H9 (cell line): ENCODE measurements around the gene SEC23IP. TPM values are rescaled to one million over a fixed set of nuclear protein-coding genes. Genes with fewer than 3 reads are reported as not detected.

ENCODE experiments used
- DNase-seq: peaks from one replicate; pipeline ENCODE4 v3.0.0-alpha.2; 2017
- H2AFZ ChIP-seq: one replicate; pipeline ENCODE4 v1.6.1; 2013; ENCODE audit warnings: mild to moderate bottlenecking, low read length, control low read depth, moderate library complexity
- H2AK5ac ChIP-seq: 2 replicates; pipeline ENCODE4 v1.6.1; 2013; ENCODE audit warnings: low read length, control low read depth, mixed read lengths; ENCODE audit not compliant: insufficient read length
- H2BK120ac ChIP-seq: one replicate; pipeline ENCODE4 v1.6.1; 2013; ENCODE audit warnings: low read depth, mild to moderate bottlenecking, low read length, control low read depth, inconsistent platforms; ENCODE audit not compliant: poor library complexity, severe bottlenecking
- H2BK12ac ChIP-seq: 2 replicates; pipeline ENCODE4 v1.6.1; 2013; ENCODE audit warnings: low read length, control low read depth, mixed read lengths, low read depth; ENCODE audit not compliant: insufficient read length
- H2BK15ac ChIP-seq: 2 replicates; pipeline ENCODE4 v1.6.1; 2013; ENCODE audit warnings: low read depth, low read length, control low read depth
- H2BK20ac ChIP-seq: one replicate; pipeline ENCODE4 v1.6.1; 2013; ENCODE audit warnings: low read depth, mild to moderate bottlenecking, low read length, control low read depth, inconsistent platforms; ENCODE audit not compliant: poor library complexity, severe bottlenecking
- H2BK5ac ChIP-seq: 2 replicates; pipeline ENCODE4 v1.6.1; 2013; ENCODE audit warnings: low read length, control low read depth, mixed read lengths; ENCODE audit not compliant: insufficient read length
- H3K14ac ChIP-seq: 2 replicates; pipeline ENCODE4 v1.6.1; 2013; ENCODE audit warnings: low read length, control low read depth; ENCODE audit not compliant: insufficient read depth
- H3K18ac ChIP-seq: 2 replicates; pipeline ENCODE4 v1.6.1; 2013; ENCODE audit warnings: low read depth, mild to moderate bottlenecking, mixed read lengths, low read length, control low read depth; ENCODE audit not compliant: insufficient read length
- H3K23ac ChIP-seq: 2 replicates; pipeline ENCODE4 v1.6.1; 2013; ENCODE audit warnings: low read length, control low read depth, mixed read lengths, low read depth; ENCODE audit not compliant: insufficient read length
- H3K23me2 ChIP-seq: 2 replicates; pipeline ENCODE4 v1.6.1; 2013; ENCODE audit warnings: low read depth, mild to moderate bottlenecking, mixed read lengths, low read length, control low read depth; ENCODE audit not compliant: insufficient read length, poor library complexity, severe bottlenecking
- H3K27ac ChIP-seq: 2 replicates; pipeline ENCODE4 v1.5.1; 2013; ENCODE audit warnings: low read length, control low read depth, mixed read lengths, low read depth; ENCODE audit not compliant: insufficient read length
- H3K27me3 ChIP-seq: 2 replicates; pipeline ENCODE4 v1.6.1; 2013; ENCODE audit warnings: low read length, control low read depth, inconsistent platforms; ENCODE audit not compliant: insufficient read depth
- H3K4ac ChIP-seq: 2 replicates; pipeline ENCODE4 v1.6.1; 2013; ENCODE audit warnings: low read depth, mild to moderate bottlenecking, control low read depth, inconsistent platforms, low read length, moderate library complexity
- H3K4me1 ChIP-seq: 2 replicates; pipeline ENCODE4 v1.6.1; 2013; ENCODE audit warnings: low read length, control low read depth, inconsistent platforms; ENCODE audit not compliant: insufficient read depth
- H3K4me2 ChIP-seq: 2 replicates; pipeline ENCODE4 v1.6.1; 2013; ENCODE audit warnings: low read length, control low read depth, mixed read lengths; ENCODE audit not compliant: insufficient read length, insufficient read depth
- H3K56ac ChIP-seq: 2 replicates; pipeline ENCODE4 v1.6.1; 2013; ENCODE audit warnings: low read depth, mild to moderate bottlenecking, mixed read lengths, low read length, control low read depth; ENCODE audit not compliant: insufficient read length
- H3K79me1 ChIP-seq: 2 replicates; pipeline ENCODE4 v1.6.1; 2013; ENCODE audit warnings: low read depth, mild to moderate bottlenecking, moderate library complexity, low read length, control low read depth, inconsistent platforms; ENCODE audit not compliant: insufficient read depth, poor library complexity, severe bottlenecking
- H3K79me2 ChIP-seq: 2 replicates; pipeline ENCODE4 v1.6.1; 2013; ENCODE audit warnings: low read length, control low read depth, inconsistent platforms; ENCODE audit not compliant: insufficient read depth
- H3K9ac ChIP-seq: 2 replicates; pipeline ENCODE4 v1.6.1; 2013; ENCODE audit warnings: low read length, control low read depth, mixed read lengths; ENCODE audit not compliant: insufficient read length; ENCODE audit errors: extremely low read depth
- H3K9me3 ChIP-seq: one replicate; pipeline ENCODE4 v1.6.1; 2013; ENCODE audit warnings: low read depth, low read length, inconsistent platforms; ENCODE audit not compliant: control insufficient read depth
- H3T11ph ChIP-seq: one replicate; pipeline ENCODE4 v1.6.1; 2013; ENCODE audit warnings: mild to moderate bottlenecking, low read length, control low read depth, inconsistent platforms
- H4K20me1 ChIP-seq: one replicate; pipeline ENCODE4 v1.6.1; 2013; ENCODE audit not compliant: control insufficient read depth, insufficient read length, insufficient read depth
- H4K5ac ChIP-seq: 2 replicates; pipeline ENCODE4 v1.6.1; 2013; ENCODE audit warnings: low read depth, mild to moderate bottlenecking, mixed read lengths, low read length, control low read depth; ENCODE audit not compliant: insufficient read length
- H4K8ac ChIP-seq: replicated peaks from 2 replicates; pipeline ENCODE4 v1.6.1; 2013; ENCODE audit warnings: low read length, control low read depth, mixed read lengths, low read depth; ENCODE audit not compliant: insufficient read length
- H4K91ac ChIP-seq: 2 replicates; pipeline ENCODE4 v1.6.1; 2013; ENCODE audit warnings: low read depth, mild to moderate bottlenecking, moderate library complexity, mixed read lengths, low read length, control low read depth; ENCODE audit not compliant: insufficient read length
- H3K27ac Mint-ChIP-seq, 3 experiments: 2 replicates in 2 of 3; 3 replicates in 1 of 3; pipeline ENCODE4 v1.8.0; 2020 to 2021; ENCODE audit warnings: mixed read lengths in 3 of 3, mild to moderate bottlenecking in 1 of 3, moderate library complexity in 1 of 3
- H3K27me3 Mint-ChIP-seq: 2 replicates; pipeline ENCODE4 v1.8.0; 2021; ENCODE audit warnings: low read depth, mild to moderate bottlenecking, moderate library complexity, mixed read lengths
- H3K36me3 Mint-ChIP-seq, 3 experiments: 2 replicates in 2 of 3; 3 replicates in 1 of 3; pipeline ENCODE4 v1.8.0; 2020 to 2021; ENCODE audit warnings: low read depth in 3 of 3, mixed read lengths in 3 of 3; ENCODE audit not compliant: insufficient read depth in 1 of 3
- H3K4me1 Mint-ChIP-seq, 2 experiments: 2 replicates each; pipeline ENCODE4 v1.8.0; 2020; ENCODE audit warnings: mixed read lengths in 2 of 2
- H3K4me3 Mint-ChIP-seq, 2 experiments: 2 replicates in 1 of 2; 3 replicates in 1 of 2; pipeline ENCODE4 v1.8.0; 2020 to 2021; ENCODE audit warnings: mild to moderate bottlenecking in 2 of 2, mixed read lengths in 2 of 2, moderate library complexity in 1 of 2
- H3K9me3 Mint-ChIP-seq, 2 experiments: 2 replicates in 1 of 2; 3 replicates in 1 of 2; pipeline ENCODE4 v1.8.0; 2020; ENCODE audit warnings: mild to moderate bottlenecking in 2 of 2, mixed read lengths in 2 of 2, moderate library complexity in 1 of 2
- WGBS: extraction: QIAGEN DNeasy Blood & Tissue Kit; methylation state at CpG from one replicate; pipeline ENCODE4 v1.1.7; 2013; ENCODE audit warnings: missing lambda C conversion rate, low lambda C conversion rate, mixed read lengths; ENCODE audit not compliant: insufficient read length; ENCODE audit errors: extremely low coverage; 5-methylcytosine and 5-hydroxymethylcytosine counted together
- total RNA-seq: library from RNA; stranded (reverse); gene quantifications from 2 replicates; pipeline ENCODE4 v1.2.1, GENCODE V29; 2021
- TF ChIP-seq, protein P1 (sequence below): fragments of 200-600 bp; sonication (generic); conservative IDR thresholded peaks from 3 replicates; pipeline ENCODE4 v1.8.0; 2021; ENCODE audit warnings: antibody characterized with exemption, mild to moderate bottlenecking

SEC23IP gene
- total RNA-seq, 1 experiment from 2014 or later = 93.0 TPM

- TF ChIP-seq, protein P1, sequence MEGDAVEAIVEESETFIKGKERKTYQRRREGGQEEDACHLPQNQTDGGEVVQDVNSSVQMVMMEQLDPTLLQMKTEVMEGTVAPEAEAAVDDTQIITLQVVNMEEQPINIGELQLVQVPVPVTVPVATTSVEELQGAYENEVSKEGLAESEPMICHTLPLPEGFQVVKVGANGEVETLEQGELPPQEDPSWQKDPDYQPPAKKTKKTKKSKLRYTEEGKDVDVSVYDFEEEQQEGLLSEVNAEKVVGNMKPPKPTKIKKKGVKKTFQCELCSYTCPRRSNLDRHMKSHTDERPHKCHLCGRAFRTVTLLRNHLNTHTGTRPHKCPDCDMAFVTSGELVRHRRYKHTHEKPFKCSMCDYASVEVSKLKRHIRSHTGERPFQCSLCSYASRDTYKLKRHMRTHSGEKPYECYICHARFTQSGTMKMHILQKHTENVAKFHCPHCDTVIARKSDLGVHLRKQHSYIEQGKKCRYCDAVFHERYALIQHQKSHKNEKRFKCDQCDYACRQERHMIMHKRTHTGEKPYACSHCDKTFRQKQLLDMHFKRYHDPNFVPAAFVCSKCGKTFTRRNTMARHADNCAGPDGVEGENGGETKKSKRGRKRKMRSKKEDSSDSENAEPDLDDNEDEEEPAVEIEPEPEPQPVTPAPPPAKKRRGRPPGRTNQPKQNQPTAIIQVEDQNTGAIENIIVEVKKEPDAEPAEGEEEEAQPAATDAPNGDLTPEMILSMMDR = no peak
- H3K23me2 ChIP-seq = no peaks in the 10 kb centered on the region
- peaks cover 0 to 6% of the 10 kb centered on the region in 2 experiments; a peak in 1 of 4 replicates for H3K4me1 Mint-ChIP-seq
- H3K4me3 Mint-ChIP-seq = no peak overlapping the region
- DNase-seq = no peak
- H2BK12ac ChIP-seq = no peak overlapping the region
- H4K91ac ChIP-seq = no peak overlapping the region
- H3K9me3 Mint-ChIP-seq = peaks cover 12 to 16% of the 10 kb centered on the region in 2 experiments
- no peak overlapping the region for H3K27ac Mint-ChIP-seq
- no peak overlapping the region for H2AK5ac ChIP-seq
- H2BK120ac ChIP-seq = no peak overlapping the region
- no peak overlapping the region for H4K8ac ChIP-seq
- H3K36me3 Mint-ChIP-seq = peaks cover 0 to 7% (median 0%) of the 10 kb centered on the region in 3 experiments; a peak in 2 of 7 replicates
- no peak overlapping the region for H2BK15ac ChIP-seq
- no peak overlapping the region for H4K5ac ChIP-seq
- H3K23ac ChIP-seq = no peak overlapping the region
- H4K20me1 ChIP-seq = no peaks in the 10 kb centered on the region
- no peak overlapping the region for H2BK20ac ChIP-seq
- H3K56ac ChIP-seq = no peak overlapping the region
- no peaks in the 10 kb centered on the region; the same call in 1 of the 2 replicates for H3K27me3 Mint-ChIP-seq
- no peak overlapping the region for H3K9ac ChIP-seq
- no peaks in the 10 kb centered on the region for H3K79me2 ChIP-seq
- H3K27ac ChIP-seq = no peak overlapping the region
- H3K4me2 ChIP-seq = no peak overlapping the region
- H3K4ac ChIP-seq = no peak overlapping the region
- no peak overlapping the region for H3K14ac ChIP-seq
- H3T11ph ChIP-seq = no peak overlapping the region
- no peaks in the 10 kb centered on the region for H3K27me3 ChIP-seq
- H3K4me1 ChIP-seq = no peaks in the 10 kb centered on the region
- H3K9me3 ChIP-seq = no peaks in the 10 kb centered on the region
- no CpG with 5 or more reads among the region's 1 CpG for WGBS
- no peak overlapping the region for H3K18ac ChIP-seq
- H2AFZ ChIP-seq = no peak overlapping the region
- no peaks in the 10 kb centered on the region for H3K79me1 ChIP-seq
- no peak overlapping the region for H2BK5ac ChIP-seq
These were observed 77.1 kb downstream of the SEC23IP start for GRCh38 chr10:119969609-119970008.
